Measurements from ENCODE around the gene PPP1R12C.

PPP1R12C gene

DNA sequence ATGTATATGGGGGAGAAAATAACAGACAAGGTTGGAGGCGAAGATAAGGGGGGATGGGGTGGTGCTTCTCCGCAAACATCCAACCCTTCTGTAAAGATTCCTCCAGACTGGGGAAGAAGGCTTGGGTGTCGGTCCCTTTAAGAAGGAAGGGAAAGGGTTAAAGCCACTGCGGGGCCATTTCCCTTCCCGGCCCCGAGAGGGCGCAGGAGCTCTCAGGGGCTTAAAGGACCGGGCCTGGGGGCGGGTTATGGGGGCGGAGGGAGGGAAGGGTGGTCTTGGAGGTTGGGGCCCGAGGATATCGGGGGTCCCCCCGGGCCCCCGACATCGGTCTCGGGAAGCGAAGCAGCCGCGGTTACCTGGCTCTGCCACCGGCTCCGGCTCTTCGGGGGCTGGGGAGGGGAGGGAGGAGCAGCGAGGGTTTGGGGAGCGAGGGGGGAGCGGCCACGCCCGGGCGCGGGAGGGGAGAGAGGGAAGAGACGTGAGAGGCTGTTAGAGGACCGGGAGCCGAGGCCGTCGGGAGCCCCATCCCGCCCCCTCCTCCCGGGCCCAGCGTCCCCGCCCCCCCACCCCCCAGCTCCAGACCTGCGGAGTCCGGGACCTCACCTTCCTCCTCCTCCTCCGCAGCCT, 28.8 kb upstream of the PPP1R12C start:
- DNase-seq, result peak; percentile 76

DNA sequence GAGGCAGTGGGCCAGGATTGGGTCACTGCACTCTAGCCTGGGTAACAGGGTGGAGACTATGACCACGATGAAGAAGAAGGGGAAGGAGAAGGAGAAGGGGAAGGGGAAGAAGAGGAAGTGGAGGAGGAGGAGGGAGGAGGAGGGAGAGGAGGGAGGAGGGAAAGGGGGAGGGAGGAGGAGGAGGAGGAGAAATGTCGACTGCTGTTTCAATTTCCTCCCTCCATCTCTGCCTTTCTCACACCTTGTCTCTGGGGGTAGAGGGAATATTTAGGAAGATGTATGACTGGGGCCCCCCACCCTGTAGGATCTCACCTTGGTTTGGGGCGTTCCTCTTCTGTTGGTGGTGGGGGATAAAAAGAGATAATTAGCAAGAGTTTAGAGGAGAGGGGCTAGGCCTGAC, 27.8 kb upstream of the PPP1R12C start:
- peak; percentile 46 for DNase-seq

DNA sequence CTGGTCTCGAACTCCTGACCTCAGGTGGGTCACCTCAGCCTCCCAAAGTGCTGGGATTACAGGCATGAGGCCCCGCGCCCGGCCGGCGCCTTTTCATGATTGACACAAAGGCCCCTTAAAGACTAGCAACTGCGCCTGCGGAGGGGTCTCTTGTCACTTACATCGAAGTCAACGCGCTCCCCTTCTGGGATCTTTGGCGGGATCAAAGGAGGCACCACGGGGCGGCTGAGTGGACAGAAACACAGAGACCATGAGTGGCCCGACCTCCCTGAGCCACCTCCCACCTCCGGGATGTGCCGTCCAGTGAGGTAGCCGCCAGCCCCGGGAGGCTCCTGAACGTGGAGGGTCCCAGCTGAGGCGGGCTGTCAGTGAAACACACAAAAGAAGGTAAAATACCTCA, 24.3 kb upstream of the PPP1R12C start:
- DNase-seq, result no peak

DNA sequence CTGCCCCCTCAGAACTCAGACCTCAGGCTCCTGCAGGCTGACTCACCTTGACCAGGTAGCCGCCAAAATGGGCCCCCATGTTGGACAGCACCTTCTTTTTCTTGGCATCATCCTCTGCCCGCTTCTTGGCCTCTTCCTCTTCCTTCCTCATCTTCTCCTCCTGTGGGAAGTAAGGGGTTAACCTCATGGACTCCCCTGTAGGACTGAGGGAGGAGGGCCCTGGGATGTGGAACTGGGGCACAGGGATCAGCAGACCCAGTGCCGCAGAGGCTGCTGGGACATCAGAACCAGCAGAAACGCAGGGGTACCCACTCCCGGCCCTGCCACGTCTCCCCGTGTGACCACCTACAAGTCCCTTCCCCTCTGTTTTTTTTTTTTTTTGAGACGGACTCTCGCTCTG, 20.5 kb upstream of the PPP1R12C start:
- no peak for DNase-seq

DNA sequence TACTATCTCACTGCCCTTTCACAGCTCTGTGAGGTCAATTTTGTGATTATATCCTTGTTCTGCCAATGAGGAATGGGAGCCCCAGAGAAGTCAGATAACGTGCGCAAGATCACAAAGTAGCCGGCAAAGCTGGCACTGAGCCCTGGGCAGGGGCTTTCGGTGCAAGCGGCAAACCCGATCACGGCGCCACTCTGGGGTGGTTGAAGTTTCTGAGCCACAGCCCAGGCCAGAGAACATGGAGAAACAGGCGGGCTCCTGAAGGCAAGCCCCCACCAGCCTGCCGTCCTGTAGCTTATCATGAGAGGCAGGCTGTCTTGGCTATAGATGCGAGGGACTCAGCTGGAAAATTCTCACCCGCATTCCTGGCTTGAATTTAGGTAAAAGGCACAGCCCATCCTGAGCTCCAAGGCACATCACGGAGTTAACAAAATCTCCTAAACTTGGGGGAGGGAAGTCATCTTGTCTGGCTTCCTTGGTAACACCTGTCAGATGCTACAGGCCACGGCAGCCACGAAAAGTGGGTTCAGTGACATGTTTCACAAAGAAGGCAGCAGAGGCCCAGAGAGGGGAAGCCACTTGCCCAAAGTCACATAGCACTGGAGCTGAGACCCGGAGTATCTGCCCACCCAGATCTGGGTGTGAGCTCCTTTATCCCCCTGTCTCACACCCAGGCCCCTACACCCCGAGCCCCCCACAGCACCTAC, 19.1 kb upstream of the PPP1R12C start:
- no peak for DNase-seq

DNA sequence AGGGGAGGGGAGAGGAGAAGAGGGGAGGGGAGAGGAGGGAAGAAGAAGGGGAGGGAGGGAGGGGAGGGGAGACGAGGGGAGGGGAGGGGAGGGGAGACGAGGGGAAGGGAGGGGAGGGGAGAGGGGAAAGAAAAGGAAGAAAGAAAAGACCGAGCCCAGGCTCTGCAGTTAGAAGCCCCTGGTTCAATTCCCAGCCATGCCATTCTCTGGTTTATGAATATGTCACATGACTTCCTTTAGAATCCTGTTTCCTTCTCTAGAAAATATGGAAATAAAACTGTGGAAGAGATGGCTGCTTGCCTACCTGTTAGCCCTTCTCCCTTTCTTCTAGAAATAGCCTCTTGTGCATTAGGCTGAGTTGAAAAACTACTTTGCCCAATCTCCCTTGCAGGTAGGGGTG, 17.3 kb upstream of the PPP1R12C start:
- DNase-seq, result no peak

DNA sequence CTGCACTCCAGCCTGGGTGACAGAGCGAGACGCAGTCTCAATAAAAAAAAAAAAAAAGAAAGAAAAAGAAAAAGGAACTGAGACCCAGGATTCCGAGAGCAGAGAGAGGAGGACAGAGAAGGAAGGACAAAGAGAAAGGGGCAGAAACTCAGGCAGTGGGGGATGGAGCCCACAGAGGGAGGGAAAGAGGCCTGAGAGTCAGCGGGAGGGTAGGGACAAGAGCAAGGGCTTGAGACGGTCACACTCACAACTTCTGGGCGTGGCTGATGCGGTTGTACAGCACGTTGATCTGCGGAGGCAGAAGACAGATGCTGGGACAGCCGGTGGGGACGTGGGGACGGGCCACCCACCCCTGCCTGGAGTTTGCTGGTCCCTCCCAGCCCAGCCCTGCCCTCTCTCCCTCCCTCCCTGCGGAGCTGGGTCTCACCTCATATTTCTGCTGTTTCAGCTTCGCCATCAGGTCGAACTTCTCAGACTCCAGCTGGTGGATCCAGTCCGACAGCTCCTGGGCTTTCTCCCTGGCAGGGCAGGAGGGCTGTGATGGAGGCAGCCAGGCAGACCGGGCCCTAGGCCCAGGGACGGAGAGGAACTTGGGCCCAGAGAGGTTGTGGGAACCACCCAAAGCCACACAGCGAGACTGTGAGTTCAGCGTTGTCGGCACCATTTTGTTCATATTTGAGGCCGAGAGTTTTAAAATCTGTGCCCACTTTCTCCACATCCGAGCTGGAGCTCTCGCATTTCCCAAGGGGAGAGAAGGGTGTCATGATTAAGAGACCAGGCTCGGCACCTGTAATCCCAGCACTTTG, 16.4 kb upstream of the PPP1R12C start:
- DNase-seq, result no peak

DNA sequence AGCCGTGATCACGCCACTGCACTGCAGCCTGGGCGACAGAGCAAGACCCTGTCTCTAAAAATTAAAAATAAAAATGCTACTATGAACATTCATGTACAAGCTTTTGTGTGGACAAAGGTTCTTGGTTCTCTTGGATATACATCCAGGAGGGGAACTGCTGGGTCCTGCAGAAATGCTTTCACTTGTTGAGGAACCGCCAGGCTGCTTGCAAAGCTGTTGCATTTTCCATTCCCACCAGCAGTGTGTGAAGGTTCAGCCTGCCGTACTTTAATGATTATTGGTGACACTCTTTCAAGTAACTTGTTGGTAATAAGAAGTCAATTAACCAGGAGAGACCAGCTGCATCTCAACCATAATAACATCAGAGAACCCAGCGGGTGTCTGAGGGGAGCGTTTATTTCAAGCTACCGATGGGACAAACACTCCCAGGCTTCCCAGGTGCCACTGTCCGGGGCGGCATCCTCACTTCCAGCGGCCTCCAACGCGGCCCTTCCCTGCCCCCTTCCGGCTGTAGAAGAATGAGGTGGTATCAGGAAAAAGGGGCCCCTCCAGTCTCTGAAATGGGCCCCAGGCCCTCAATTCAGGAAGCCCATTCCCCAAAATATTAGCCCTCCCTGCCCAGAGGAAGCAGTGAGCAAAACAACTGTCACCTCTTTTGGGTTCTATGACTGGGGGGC, 15.2 kb upstream of the PPP1R12C start:
- no peak for DNase-seq

DNA sequence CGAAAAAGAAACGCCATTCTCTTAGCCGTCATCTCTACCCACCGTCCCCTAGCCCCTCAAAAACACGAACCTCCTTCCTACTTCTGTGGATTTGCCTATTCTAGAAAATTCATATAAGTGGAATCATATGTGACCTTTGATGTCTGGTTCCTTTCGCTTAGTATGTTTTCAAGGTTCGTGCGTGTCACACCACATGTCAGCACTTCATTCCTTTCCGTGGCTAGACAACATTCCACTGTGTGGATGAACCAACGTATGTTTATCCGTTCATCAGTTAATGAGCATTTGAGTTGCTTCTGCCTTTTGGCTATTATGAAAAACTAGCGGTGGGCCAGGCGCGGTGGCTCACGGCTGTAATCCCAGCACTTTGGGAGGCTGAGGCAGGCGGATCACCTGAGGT, 14.0 kb upstream of the PPP1R12C start:
- no peak for DNase-seq

DNA sequence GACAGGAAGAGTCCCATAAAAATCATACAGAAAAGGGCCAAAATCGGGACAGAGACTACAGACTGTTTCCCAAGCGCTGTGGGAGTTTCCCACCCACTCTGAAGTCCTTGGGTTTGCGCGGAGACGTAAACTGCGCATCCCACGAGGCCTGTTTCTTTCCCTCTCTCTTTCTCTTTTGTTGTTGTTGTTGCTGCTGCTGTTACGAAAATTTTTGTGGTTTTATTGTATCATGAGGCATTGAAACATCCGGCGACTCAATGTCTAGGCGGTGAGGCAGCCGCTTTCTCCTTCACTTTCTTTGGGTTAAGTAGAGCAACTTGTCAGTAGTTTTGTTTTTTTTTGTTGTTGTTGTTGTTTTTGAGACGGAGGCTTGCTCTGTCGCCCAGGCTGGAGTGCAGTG, 1.6 kb upstream of the PPP1R12C start:
- DNase-seq, result no peak

DNA sequence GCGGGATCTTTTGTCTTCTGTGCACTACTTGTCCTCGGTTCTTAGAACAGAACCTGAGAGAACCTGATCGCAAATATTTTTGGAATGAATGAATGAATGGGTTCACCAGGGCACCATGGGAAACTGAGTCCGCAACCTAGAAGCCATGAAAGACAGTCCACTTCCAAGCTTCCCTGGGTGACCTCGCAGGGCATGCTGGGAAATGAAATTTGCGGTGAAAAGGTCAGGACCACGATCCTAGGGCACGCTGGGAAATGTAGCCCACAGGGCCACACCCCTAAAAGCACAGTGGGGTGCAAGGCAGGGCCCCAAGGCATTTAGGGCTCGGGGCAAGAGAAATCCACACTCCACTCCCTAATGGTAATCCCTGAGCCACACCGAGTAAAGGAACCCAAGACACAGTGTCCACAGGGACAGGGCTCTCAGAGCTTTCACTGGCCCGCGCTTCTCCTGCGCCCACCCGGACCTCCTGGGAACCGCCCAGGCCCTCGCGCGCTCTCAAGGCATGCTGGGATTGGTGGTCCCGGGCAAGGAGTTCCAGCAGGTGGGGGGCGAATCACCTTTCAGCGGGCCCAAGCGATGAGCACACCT, 1.1 kb upstream of the PPP1R12C start:
- DNase-seq, result no peak

DNA sequence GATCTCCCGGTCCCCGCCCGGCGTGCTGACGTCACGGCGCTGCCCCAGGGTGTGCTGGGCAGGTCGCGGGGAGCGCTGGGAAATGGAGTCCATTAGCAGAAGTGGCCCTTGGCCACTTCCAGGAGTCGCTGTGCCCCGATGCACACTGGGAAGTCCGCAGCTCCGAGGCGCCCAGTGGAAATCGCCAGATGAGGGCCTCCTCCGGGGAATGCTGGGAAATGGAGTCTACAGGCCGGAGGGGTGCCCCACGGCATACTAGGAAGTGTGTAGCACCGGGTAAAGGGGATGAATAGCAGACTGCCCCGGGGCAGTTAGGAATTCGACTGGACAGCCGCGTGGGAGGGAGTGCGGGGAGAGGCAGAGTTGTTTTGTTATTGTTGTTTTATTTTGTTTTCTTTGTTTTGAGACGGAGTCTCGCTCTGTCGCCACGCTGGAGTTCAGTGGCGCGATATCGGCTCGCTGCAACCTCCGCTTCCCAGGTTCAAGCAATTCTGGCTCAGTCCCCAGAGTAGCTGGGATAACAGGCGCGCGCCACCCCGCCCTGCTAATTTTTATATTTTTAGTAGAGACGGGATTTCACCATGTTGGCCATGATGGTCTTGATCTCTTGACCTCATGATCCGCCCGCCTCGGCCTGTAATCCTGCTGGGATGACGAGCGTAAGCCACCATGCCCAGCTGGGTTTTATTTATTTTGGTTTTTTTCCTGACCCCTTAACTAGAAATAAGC, 390 bp upstream of the PPP1R12C start:
- DNase-seq, result peak; percentile 97

DNA sequence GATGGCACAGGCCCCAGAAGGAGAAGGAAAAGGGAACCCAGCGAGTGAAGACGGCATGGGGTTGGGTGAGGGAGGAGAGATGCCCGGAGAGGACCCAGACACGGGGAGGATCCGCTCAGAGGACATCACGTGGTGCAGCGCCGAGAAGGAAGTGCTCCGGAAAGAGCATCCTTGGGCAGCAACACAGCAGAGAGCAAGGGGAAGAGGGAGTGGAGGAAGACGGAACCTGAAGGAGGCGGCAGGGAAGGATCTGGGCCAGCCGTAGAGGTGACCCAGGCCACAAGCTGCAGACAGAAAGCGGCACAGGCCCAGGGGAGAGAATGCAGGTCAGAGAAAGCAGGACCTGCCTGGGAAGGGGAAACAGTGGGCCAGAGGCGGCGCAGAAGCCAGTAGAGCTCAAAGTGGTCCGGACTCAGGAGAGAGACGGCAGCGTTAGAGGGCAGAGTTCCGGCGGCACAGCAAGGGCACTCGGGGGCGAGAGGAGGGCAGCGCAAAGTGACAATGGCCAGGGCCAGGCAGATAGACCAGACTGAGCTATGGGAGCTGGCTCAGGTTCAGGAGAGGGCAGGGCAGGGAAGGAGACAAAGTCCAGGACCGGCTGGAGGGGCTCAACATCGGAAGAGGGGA, 1.1 kb downstream of the PPP1R12C start:
- DNase-seq, result peak; percentile 51

DNA sequence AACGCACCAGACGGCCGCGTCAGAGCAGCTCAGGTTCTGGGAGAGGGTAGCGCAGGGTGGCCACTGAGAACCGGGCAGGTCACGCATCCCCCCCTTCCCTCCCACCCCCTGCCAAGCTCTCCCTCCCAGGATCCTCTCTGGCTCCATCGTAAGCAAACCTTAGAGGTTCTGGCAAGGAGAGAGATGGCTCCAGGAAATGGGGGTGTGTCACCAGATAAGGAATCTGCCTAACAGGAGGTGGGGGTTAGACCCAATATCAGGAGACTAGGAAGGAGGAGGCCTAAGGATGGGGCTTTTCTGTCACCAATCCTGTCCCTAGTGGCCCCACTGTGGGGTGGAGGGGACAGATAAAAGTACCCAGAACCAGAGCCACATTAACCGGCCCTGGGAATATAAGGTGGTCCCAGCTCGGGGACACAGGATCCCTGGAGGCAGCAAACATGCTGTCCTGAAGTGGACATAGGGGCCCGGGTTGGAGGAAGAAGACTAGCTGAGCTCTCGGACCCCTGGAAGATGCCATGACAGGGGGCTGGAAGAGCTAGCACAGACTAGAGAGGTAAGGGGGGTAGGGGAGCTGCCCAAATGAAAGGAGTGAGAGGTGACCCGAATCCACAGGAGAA, 1.9 kb downstream of the PPP1R12C start:
- no peak for DNase-seq

DNA sequence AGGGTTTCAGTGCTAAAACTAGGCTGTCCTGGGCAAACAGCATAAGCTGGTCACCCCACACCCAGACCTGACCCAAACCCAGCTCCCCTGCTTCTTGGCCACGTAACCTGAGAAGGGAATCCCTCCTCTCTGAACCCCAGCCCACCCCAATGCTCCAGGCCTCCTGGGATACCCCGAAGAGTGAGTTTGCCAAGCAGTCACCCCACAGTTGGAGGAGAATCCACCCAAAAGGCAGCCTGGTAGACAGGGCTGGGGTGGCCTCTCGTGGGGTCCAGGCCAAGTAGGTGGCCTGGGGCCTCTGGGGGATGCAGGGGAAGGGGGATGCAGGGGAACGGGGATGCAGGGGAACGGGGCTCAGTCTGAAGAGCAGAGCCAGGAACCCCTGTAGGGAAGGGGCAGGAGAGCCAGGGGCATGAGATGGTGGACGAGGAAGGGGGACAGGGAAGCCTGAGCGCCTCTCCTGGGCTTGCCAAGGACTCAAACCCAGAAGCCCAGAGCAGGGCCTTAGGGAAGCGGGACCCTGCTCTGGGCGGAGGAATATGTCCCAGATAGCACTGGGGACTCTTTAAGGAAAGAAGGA, 2.8 kb downstream of the PPP1R12C start:
- DNase-seq, result no peak

DNA sequence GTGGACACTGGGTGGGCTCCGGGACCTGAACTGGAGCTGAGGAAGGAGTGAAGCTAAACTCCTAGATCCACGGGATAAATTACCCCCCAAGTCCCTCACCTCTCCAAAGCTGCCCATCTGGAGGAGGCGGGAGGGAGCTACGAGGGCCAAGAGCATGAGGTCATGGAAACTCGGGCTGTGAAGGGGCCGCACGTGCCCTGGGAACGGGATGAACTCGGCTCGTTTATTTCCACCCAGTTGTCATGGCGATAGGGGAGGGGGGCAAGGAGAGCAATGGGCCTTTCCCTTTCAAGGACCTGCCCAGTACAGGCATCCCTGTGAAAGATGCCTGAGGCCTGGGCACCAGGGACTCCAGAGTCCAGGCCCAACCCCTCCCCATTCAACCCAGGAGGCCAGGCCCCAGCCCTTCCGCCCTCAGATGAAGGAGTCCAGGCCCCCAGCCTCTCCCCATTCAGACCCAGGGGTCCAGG, 3.8 kb downstream of the PPP1R12C start:
- no peak for DNase-seq

DNA sequence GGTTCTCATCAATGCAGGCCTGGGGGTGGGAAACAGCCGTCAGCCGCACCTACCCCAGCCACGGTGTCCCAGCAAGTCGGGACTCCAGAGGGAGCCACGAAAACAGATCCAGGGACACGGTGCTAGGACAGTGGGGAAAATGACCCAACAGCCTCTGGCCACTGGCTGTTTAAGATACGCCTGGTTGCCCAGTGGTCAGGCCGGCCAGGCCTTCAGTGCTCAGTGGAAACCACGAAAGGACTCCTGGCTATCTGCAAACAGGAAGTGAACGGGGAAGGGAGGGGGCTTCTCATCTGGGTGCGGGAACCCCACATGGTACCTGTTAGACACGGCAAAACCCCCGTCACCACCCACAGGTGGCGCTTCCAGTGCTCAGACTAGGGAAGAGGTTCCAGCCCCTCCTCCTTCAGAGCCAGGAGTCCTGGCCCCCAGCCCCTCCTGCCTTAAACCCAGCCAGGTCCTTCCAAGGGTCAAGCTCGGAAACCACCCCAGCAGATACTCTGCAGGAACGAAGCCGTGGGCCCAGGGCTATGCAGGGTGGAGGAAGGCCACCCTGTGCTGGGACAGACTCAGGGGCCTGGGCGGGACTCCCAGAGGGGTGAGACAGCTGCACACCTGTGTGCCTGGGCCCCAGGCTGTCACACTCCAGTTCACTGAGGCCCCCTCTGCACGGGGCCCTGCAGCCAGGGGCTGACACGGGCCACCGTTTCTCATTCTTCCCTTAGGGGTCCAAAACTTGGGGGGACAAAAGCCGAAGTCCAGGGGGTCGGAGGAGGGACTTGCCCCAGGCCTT, 4.5 kb downstream of the PPP1R12C start:
- DNase-seq, result no peak

DNA sequence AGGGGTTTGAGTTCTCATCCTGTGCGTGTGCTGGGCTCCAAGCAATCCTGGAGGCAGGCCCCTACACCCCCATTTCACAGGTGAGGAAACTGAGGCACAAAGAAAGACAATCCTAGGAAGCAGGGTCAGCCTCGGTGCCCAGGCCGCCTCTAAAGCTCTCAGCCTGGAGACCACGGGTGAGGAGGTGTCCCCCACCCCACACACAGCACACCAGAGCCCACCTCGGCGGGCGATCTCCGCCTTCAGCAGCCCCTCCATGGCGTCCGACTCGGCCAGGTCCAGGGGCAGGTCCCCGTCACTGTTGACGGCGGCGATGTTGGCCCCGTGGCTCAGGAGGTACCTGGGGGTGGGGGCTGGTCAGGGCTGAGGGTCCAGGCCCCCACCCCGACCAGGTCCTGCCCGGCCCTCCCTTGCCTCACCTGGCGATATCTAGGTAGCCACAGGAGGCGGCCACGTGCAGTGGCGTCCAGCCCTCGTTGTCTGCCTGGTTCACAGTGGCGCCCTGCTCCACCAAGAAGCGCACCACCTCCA, 5.1 kb downstream of the PPP1R12C start:
- no peak for DNase-seq

DNA sequence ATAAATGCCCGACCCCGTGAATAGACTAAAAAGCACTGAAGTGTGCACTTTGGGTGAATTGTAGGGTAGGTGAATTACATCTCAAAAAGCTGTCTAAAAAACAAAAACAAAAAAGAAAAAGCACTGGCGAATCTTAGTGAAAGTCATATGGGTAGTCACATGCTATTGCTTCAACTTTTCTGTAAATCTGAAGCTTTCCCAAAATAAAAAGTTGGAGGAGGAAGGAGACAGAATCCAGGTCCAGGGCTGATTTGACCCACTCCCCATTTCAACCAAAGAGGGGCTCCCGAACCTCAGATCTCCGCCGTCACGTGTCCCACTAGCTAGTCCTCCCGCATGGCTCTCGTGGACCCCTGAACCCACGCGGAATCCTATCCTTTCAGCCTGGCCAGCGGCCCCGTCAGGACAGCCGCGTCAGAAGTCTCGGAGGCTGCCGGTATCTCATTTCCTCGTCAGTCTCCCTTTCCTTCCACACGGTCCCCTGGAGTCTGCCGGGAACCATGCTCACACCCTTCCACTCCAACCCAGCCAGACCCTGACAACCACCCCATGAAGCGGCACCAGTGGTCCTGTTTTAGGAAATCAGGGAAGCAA, 6.1 kb downstream of the PPP1R12C start:
- DNase-seq, result no peak

All from GDM1 (cell line).